Esophagus squamous epithelium (tissue), 5 donors: ENCODE measurements around the gene HUS1. TPM values are rescaled to one million over a fixed set of nuclear protein-coding genes. Genes with fewer than 3 reads are reported as not detected.

ENCODE experiments used
- DNase-seq: peaks from one replicate; lab custom pipeline; 2025; lab: John Stamatoyannopoulos, UW
- H3K27ac ChIP-seq, 4 donors: fragments of 200-600 bp; sonication (generic); one replicate each; pipeline ENCODE4 v1.5.1; 2016 to 2019; ENCODE audit warnings: mild to moderate bottlenecking in 1 of 4
- H3K27me3 ChIP-seq, 4 donors: fragments of 200-600 bp; sonication (generic); 1 replicate in 3 of 4; 2 replicates in 1 of 4; pipeline versions ENCODE4 v1.5.1 to v1.6.0; 2017 to 2021; ENCODE audit warnings: antibody characterized with exemption in 1 of 4
- H3K36me3 ChIP-seq, 3 donors: fragments of 200-600 bp; sonication (generic); one replicate each; pipeline ENCODE4 v1.5.1; 2016 to 2019
- H3K4me1 ChIP-seq, 3 donors: fragments of 200-600 bp; sonication (generic); one replicate each; pipeline ENCODE4 v1.5.1; 2017 to 2019
- H3K4me3 ChIP-seq, 4 donors: fragments of 200-600 bp; sonication (generic); 1 replicate in 3 of 4; 2 replicates in 1 of 4; pipeline ENCODE4 v1.5.1; 2016 to 2019; ENCODE audit warnings: mild to moderate bottlenecking in 2 of 4, moderate library complexity in 1 of 4
- H3K9me3 ChIP-seq, 3 donors: fragments of 200-600 bp; sonication (generic); one replicate each; pipeline ENCODE4 v1.5.1; 2016 to 2019
- CTCF ChIP-seq, 6 experiments: fragments of 450-650 bp in 4 of 6; fragments of 200-600 bp in 2 of 6; sonication (generic) in 2 of 6; IDR thresholded peaks; one replicate each; pipeline ENCODE4 v1.5.1; 2016 to 2019; ENCODE audit warnings: antibody characterized with exemption in 6 of 6, mild to moderate bottlenecking in 4 of 6, moderate library complexity in 4 of 6
- POLR2A ChIP-seq, 4 donors: fragments of 450-650 bp; IDR thresholded peaks; one replicate each; pipeline ENCODE4 v1.6.1; 2017; ENCODE audit warnings: antibody characterized with exemption in 4 of 4, mild to moderate bottlenecking in 4 of 4, moderate library complexity in 3 of 4
- WGBS, 2 donors: methylation state at CpG; one replicate each; pipeline ENCODE4 v1.1.5; 2018; 5-methylcytosine and 5-hydroxymethylcytosine counted together
- intact Hi-C: fragments of 100-400 bp; cut with DNase I; formaldehyde crosslinking; loops from one replicate; pipeline ENCODE4 v1.15.0; 2022
- total RNA-seq, 4 donors: library from RNA; depleted of rRNA; stranded (reverse); fragments of >200 nt; gene quantifications; one replicate each; pipeline ENCODE4 v1.1.0, GENCODE V29; 2016
- donor health status: DM: yes; HTN: yes; CAD: no.

The HUS1 gene
- total RNA-seq, 4 donors from 2014 or later, result 15.2 to 31.6 (median 24.0) TPM

GRCh38 chr7:47962262-47962661, 17.2 kb downstream of the HUS1 start:
- WGBS, 2 donors, result 96 to 97% methylated on average over 3 of the region's 3 CpGs
- intact Hi-C loops, result no loop called here
- H3K27ac ChIP-seq, result no peak overlapping the region

GRCh38 chr7:47957156-47957555, 22.3 kb downstream of the HUS1 start:
- 67 to 73% methylated on average over 6 of the region's 6 CpGs for WGBS, 2 donors
- DNase-seq, result no peak
- no peaks in the 10 kb centered on the region for H3K27me3 ChIP-seq
- intact Hi-C loops, result no loop called here
- H3K9me3 ChIP-seq, result no peaks in the 10 kb centered on the region
- no peak overlapping the region for H3K4me3 ChIP-seq
- TF ChIP-seq CTCF (IDR thresholded peaks at IDR 0.05), result no peak
- no peak for TF ChIP-seq POLR2A (IDR thresholded peaks at IDR 0.05)
- peaks cover 0 to 58% (median 14%) of the 10 kb centered on the region in 3 donors for H3K36me3 ChIP-seq
- no peaks in the 10 kb centered on the region for H3K4me1 ChIP-seq
- H3K27ac ChIP-seq, result no peak overlapping the region

More at GRCh38 chr7:47962262-47962661, 17.2 kb downstream of the HUS1 start:
- TF ChIP-seq POLR2A (IDR thresholded peaks at IDR 0.05) (no peak), CTCF (IDR thresholded peaks at IDR 0.05) (no peak)
- no peak overlapping the region for H3K4me3 ChIP-seq
- H3K4me1 ChIP-seq, result no peaks in the 10 kb centered on the region
- no peaks in the 10 kb centered on the region for H3K27me3 ChIP-seq
- DNase-seq, result no peak
- H3K9me3 ChIP-seq, result no peaks in the 10 kb centered on the region
- peaks cover 19 to 76% (median 43%) of the 10 kb centered on the region in 3 donors for H3K36me3 ChIP-seq

- no peak for DNase-seq
- Histone ChIP-seq H3K4me1 (peaks cover 0 to 4% (median 0%) of the 10 kb centered on the region in 3 donors), H3K27me3 (no peaks in the 10 kb centered on the region), H3K4me3 (no peak overlapping the region), H3K9me3 (no peaks in the 10 kb centered on the region), H3K27ac (no peak overlapping the region), H3K36me3 (peaks cover 0 to 49% (median 11%) of the 10 kb centered on the region in 3 donors)
- 83 to 86% methylated on average over 5 to 6 of the region's 6 CpGs for WGBS, 2 donors
- TF ChIP-seq POLR2A (IDR thresholded peaks at IDR 0.05), result no peak
- TF ChIP-seq CTCF (IDR thresholded peaks at IDR 0.05), result no peak
- intact Hi-C loops, result no loop called here
These were observed 23.2 kb downstream of the HUS1 start for GRCh38 chr7:47956220-47956619.

GRCh38 chr7:47954231-47954911, 25.0 kb downstream of the HUS1 start:
- Histone ChIP-seq H3K27me3 (no peaks in the 10 kb centered on the region), H3K4me3 (no peak overlapping the region), H3K36me3 (peaks cover 0 to 41% (median 6%) of the 10 kb centered on the region in 3 donors), H3K27ac (no peak overlapping the region), H3K9me3 (no peaks in the 10 kb centered on the region), H3K4me1 (peaks cover 0 to 19% (median 4%) of the 10 kb centered on the region in 3 donors)
- no peak for DNase-seq
- WGBS, 2 donors, result 85 to 92% methylated on average over 4 of the region's 4 CpGs
- intact Hi-C loops, result no loop called here
- no peak for TF ChIP-seq POLR2A (IDR thresholded peaks at IDR 0.05)
- TF ChIP-seq CTCF (IDR thresholded peaks at IDR 0.05), result no peak

GRCh38 chr7:47953822-47954221, 25.6 kb downstream of the HUS1 start:
- intact Hi-C loops, result no loop called here
- Histone ChIP-seq H3K27ac (no peak overlapping the region), H3K9me3 (no peaks in the 10 kb centered on the region), H3K36me3 (peaks cover 0 to 41% (median 6%) of the 10 kb centered on the region in 3 donors), H3K4me1 (peaks cover 0 to 19% (median 4%) of the 10 kb centered on the region in 3 donors), H3K27me3 (no peaks in the 10 kb centered on the region), H3K4me3 (no peak overlapping the region)
- DNase-seq, result no peak
- TF ChIP-seq POLR2A (IDR thresholded peaks at IDR 0.05) (no peak), CTCF (IDR thresholded peaks at IDR 0.05) (no peak)
- WGBS, 2 donors, result 61 to 93% methylated on average over 4 of the region's 4 CpGs
